ENCODE measurements around the gene MYL4. TPM values are rescaled to one million over a fixed set of nuclear protein-coding genes. Genes with fewer than 3 reads are reported as not detected.
"Not testable (repeated sequence)": the region's sequence is repeated elsewhere in the genome, so short reads cannot be mapped to it uniquely, and the experiment has no call there.

The MYL4 gene
- total RNA-seq, 1 donor from 2014 or later = not detected

DNA sequence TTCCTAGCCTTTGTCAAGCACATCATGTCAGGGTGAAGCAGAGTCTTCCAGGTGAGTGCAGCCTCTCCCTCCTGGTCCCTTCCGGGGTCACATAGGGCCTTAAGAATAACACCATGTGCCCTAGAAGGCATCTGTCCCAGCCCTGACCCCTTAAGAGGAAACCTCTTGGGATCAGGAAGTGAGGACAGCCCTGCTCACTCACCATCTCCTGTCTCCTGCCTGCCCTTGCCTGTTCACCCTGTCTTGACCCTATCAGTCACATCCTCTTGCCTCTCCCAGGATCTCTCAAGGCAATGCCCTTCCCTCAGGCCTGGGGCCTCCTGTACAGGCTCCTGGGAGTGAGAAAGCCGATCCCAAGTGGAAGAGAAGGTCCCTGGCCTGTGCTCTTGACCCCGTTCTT lies 13.9 kb downstream of the MYL4 start:
- Histone ChIP-seq H3K27me3 (ENCODE audit: control insufficient read depth, insufficient read depth, low read length) (no peaks in the 10 kb centered on the region), H3K36me3 (ENCODE audit: control insufficient read depth, insufficient read depth, low read length) (peaks cover 2% of the 10 kb centered on the region), H3K4me3 (ENCODE audit: low read depth, low read length) (no peak overlapping the region)
- TF ChIP-seq, protein P1, sequence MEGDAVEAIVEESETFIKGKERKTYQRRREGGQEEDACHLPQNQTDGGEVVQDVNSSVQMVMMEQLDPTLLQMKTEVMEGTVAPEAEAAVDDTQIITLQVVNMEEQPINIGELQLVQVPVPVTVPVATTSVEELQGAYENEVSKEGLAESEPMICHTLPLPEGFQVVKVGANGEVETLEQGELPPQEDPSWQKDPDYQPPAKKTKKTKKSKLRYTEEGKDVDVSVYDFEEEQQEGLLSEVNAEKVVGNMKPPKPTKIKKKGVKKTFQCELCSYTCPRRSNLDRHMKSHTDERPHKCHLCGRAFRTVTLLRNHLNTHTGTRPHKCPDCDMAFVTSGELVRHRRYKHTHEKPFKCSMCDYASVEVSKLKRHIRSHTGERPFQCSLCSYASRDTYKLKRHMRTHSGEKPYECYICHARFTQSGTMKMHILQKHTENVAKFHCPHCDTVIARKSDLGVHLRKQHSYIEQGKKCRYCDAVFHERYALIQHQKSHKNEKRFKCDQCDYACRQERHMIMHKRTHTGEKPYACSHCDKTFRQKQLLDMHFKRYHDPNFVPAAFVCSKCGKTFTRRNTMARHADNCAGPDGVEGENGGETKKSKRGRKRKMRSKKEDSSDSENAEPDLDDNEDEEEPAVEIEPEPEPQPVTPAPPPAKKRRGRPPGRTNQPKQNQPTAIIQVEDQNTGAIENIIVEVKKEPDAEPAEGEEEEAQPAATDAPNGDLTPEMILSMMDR (IDR thresholded peaks at IDR 0.05; ENCODE audit: insufficient read depth, low read length, poor library complexity, severe bottlenecking) = no peak
- no peak for DNase-seq (ENCODE audit: low read depth)

DNA sequence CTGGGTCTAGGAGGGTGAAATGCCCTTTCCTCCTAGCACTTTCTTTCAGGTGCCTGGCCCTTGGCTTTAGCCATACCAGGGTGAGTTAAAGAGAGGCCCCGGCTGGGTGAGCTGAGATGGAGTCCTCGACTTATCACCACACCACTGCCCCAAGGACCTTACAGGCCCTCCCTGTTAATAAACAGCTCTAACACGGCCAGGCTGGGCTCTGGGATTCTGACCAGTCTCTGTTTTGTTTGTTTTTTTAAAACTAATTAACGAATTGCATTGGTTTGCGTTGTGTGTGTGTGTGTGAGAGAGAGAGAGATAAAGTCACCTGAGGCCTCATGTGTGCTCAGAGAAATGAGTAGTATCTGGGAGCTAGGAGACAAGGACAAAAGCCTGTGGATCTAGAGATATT lies 14.3 kb downstream of the MYL4 start:
- no peaks in the 10 kb centered on the region for H3K27me3 ChIP-seq (ENCODE audit: control insufficient read depth, insufficient read depth, low read length)
- peaks cover 2% of the 10 kb centered on the region for H3K36me3 ChIP-seq (ENCODE audit: control insufficient read depth, insufficient read depth, low read length)
- TF ChIP-seq, protein P1 (IDR thresholded peaks at IDR 0.05; ENCODE audit: insufficient read depth, low read length, poor library complexity, severe bottlenecking) = no peak
- no peak overlapping the region for H3K4me3 ChIP-seq (ENCODE audit: low read depth, low read length)
- no peak for DNase-seq (ENCODE audit: low read depth)

DNA sequence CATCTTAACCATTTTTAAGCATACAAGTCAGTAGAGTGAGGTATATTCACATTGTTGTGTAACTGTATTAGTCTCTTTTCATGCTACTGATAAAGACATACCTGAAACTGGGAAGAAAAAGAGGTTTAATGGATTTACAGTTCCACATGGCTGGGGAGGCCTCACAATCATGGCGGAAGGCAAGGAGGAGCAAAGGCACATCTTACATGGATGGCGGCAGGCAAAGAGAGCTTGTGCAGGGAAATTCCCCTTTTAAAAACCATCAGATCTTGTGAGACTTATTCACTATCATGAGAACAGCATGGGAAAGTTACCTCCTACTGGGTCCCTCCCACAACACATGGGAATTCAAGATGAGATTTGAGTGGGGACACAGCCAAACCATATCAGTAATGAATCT lies 14.9 kb downstream of the MYL4 start:
- not testable (repeated sequence) for H3K36me3 ChIP-seq (ENCODE audit: control insufficient read depth, insufficient read depth, low read length); DNase-seq (ENCODE audit: low read depth); H3K27me3 ChIP-seq (ENCODE audit: control insufficient read depth, insufficient read depth, low read length); H3K4me3 ChIP-seq (ENCODE audit: low read depth, low read length)

DNA sequence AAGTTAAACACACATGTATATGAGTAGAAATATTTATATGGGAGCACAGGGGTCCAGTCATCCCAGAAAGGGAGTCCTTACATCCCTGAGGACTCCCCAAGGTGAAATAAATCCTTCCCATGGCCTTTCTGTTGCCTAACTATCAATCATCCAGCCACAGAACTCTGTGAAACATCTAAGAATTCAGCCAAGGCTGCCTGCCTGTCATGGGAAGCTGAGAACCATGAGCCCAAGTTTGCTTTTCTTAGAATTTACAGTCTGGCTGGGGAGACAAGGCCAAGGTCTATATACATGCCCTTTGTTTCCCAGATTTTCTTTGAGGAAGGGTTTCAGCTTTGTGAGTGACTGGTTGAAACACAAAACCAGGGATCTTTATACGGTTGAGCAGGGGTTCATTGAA lies 15.8 kb downstream of the MYL4 start:
- DNase-seq (ENCODE audit: low read depth) = no peak
- H3K27me3 ChIP-seq (ENCODE audit: control insufficient read depth, insufficient read depth, low read length) = no peaks in the 10 kb centered on the region
- TF ChIP-seq, protein P1 (IDR thresholded peaks at IDR 0.05; ENCODE audit: insufficient read depth, low read length, poor library complexity, severe bottlenecking) = no peak
- no peak overlapping the region for H3K4me3 ChIP-seq (ENCODE audit: low read depth, low read length)
- H3K36me3 ChIP-seq (ENCODE audit: control insufficient read depth, insufficient read depth, low read length) = peaks cover 2% of the 10 kb centered on the region

DNA sequence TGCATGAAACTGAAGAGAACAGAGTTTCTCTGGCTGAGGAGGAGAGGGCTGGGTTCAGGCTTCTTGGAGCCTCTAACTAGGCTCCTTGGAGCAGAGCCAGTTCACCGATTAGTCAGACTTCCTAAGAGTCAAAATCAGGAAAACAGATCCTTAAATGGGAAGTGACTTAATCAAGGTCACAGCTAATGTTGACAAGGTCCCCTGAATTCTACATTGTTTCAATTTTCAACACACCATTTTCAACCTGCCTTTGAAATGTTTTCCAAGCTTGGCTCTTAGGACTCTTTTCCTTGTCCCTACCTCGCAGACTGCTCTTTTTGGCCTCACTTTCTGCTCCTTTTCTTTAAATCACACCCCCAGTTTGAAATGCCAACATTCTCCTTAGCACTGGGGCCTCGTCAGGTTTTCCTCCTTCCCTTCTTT lies 16.3 kb downstream of the MYL4 start:
- TF ChIP-seq, protein P1 (IDR thresholded peaks at IDR 0.05; ENCODE audit: insufficient read depth, low read length, poor library complexity, severe bottlenecking) = no peak
- Histone ChIP-seq H3K36me3 (ENCODE audit: control insufficient read depth, insufficient read depth, low read length) (peaks cover 2% of the 10 kb centered on the region), H3K4me3 (ENCODE audit: low read depth, low read length) (no peak overlapping the region), H3K27me3 (ENCODE audit: control insufficient read depth, insufficient read depth, low read length) (no peaks in the 10 kb centered on the region)
- peak; percentile 86 for DNase-seq (ENCODE audit: low read depth)

DNA sequence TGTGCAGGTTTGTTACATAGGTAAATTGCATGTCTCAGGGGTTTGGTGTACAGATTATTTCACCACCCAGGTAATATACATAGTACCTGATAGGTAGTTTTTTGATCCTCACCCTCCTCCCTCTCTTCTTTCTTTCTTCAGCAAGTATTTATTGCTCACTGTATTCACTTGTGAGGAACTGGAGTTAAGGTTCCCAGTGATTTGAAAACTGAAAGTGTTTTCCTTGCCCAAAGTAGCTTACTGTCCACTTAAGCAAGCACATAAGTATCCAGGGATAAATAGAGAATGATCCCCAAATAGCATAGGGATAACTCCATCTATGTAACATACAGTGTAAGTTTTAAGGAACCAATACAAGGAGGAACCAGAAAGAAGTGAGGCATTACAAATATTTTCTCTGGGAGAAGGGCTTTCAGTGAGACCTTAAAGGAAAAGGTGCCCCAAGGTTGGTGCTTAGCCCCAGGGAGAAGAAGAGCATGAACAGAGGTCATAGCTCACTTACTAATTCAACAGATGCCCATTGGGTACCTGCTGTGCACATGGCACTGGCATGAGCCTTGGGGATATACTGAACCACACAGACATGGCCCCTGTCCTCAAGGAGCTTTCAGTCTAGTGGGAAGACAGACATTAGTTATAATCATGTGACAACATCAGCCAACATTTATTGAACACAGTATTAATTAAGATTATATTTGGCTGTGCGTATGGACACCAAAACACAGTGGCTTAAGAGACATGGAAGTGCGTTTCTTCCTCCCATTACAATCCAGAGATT lies 17.0 kb downstream of the MYL4 start:
- Histone ChIP-seq H3K36me3 (ENCODE audit: control insufficient read depth, insufficient read depth, low read length) (no peaks in the 10 kb centered on the region), H3K27me3 (ENCODE audit: control insufficient read depth, insufficient read depth, low read length) (no peaks in the 10 kb centered on the region), H3K4me3 (ENCODE audit: low read depth, low read length) (no peak overlapping the region)
- no peak for DNase-seq (ENCODE audit: low read depth)
- TF ChIP-seq, protein P1 (IDR thresholded peaks at IDR 0.05; ENCODE audit: insufficient read depth, low read length, poor library complexity, severe bottlenecking) = no peak
